Progenitor cell of endocrine pancreas (in vitro differentiated cells): ENCODE results near the gene HTR1D. TPM values are rescaled to one million over a fixed set of nuclear protein-coding genes. Genes with fewer than 3 reads are reported as not detected.
"Not testable (repeated sequence)": the region's sequence is repeated elsewhere in the genome, so short reads cannot be mapped to it uniquely, and the experiment has no call there.

Experiments
- DNase-seq: peaks from one replicate; pipeline ENCODE4 v3.0.0; 2021; ENCODE audit warnings: low spot score; ENCODE audit not compliant: unreplicated experiment
- H3K27ac Mint-ChIP-seq: 2 replicates; pipeline ENCODE4 v1.8.0; 2021; ENCODE audit warnings: mild to moderate bottlenecking, moderate library complexity, mixed read lengths
- H3K27me3 Mint-ChIP-seq: 2 replicates; pipeline ENCODE4 v1.8.0; 2021; ENCODE audit warnings: mixed read lengths
- H3K36me3 Mint-ChIP-seq: 2 replicates; pipeline ENCODE4 v1.8.0; 2022; ENCODE audit warnings: mixed read lengths; ENCODE audit not compliant: insufficient read depth
- H3K4me1 Mint-ChIP-seq: 2 replicates; pipeline ENCODE4 v1.8.0; 2021; ENCODE audit warnings: low read depth, mixed read lengths
- H3K4me3 Mint-ChIP-seq: 2 replicates; pipeline ENCODE4 v1.8.0; 2021; ENCODE audit warnings: low read depth, mild to moderate bottlenecking, moderate library complexity, mixed read lengths
- H3K9me3 Mint-ChIP-seq: 2 replicates; pipeline ENCODE4 v1.8.0; 2021; ENCODE audit warnings: low read depth, mixed read lengths
- long read RNA-seq: library from polyadenylated mRNA; unstranded; transcript quantifications from one replicate; pipeline ENCODE4 v2.0.0, GENCODE V29; 2020
- total RNA-seq: library from RNA; stranded (reverse); gene quantifications from 2 replicates; pipeline ENCODE4 v1.2.1, GENCODE V29; 2021
- TF ChIP-seq, protein P1 (sequence below): fragments of 200-600 bp; sonication (generic); IDR thresholded peaks from one replicate; pipeline ENCODE4 v1.5.0; 2021; ENCODE audit warnings: antibody characterized with exemption, mild to moderate bottlenecking; ENCODE audit not compliant: unreplicated experiment

The HTR1D gene, protein sequence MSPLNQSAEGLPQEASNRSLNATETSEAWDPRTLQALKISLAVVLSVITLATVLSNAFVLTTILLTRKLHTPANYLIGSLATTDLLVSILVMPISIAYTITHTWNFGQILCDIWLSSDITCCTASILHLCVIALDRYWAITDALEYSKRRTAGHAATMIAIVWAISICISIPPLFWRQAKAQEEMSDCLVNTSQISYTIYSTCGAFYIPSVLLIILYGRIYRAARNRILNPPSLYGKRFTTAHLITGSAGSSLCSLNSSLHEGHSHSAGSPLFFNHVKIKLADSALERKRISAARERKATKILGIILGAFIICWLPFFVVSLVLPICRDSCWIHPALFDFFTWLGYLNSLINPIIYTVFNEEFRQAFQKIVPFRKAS
- 0.20 and 0.31 TPM in 2 replicates for total RNA-seq
- long read RNA-seq, partial matches to known transcripts = 0 of 1 reads
- long read RNA-seq, other reads (novel, unspliced or antisense) = 0 of 1 reads

GRCh38 chr1:23217421-23218115 lies at the start of gene HTR1D:
Gene HTR1D (minus strand): TSS chr1:23217502. CDS start chr1:23194219, 23,283 bp downstream.
- H3K36me3 Mint-ChIP-seq = no peaks in the 10 kb centered on the region
- peak; percentile 33 for DNase-seq
- peaks cover 6% of the 10 kb centered on the region for H3K4me1 Mint-ChIP-seq
- H3K4me3 Mint-ChIP-seq = peak within 1 kb of the TSS; percentile 67
- H3K27me3 Mint-ChIP-seq = peaks cover 26% of the 10 kb centered on the region
- H3K9me3 Mint-ChIP-seq = no peaks in the 10 kb centered on the region
- H3K27ac Mint-ChIP-seq = no peak within 1 kb of the TSS
- TF ChIP-seq, protein P1, sequence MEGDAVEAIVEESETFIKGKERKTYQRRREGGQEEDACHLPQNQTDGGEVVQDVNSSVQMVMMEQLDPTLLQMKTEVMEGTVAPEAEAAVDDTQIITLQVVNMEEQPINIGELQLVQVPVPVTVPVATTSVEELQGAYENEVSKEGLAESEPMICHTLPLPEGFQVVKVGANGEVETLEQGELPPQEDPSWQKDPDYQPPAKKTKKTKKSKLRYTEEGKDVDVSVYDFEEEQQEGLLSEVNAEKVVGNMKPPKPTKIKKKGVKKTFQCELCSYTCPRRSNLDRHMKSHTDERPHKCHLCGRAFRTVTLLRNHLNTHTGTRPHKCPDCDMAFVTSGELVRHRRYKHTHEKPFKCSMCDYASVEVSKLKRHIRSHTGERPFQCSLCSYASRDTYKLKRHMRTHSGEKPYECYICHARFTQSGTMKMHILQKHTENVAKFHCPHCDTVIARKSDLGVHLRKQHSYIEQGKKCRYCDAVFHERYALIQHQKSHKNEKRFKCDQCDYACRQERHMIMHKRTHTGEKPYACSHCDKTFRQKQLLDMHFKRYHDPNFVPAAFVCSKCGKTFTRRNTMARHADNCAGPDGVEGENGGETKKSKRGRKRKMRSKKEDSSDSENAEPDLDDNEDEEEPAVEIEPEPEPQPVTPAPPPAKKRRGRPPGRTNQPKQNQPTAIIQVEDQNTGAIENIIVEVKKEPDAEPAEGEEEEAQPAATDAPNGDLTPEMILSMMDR = no peak

DNA sequence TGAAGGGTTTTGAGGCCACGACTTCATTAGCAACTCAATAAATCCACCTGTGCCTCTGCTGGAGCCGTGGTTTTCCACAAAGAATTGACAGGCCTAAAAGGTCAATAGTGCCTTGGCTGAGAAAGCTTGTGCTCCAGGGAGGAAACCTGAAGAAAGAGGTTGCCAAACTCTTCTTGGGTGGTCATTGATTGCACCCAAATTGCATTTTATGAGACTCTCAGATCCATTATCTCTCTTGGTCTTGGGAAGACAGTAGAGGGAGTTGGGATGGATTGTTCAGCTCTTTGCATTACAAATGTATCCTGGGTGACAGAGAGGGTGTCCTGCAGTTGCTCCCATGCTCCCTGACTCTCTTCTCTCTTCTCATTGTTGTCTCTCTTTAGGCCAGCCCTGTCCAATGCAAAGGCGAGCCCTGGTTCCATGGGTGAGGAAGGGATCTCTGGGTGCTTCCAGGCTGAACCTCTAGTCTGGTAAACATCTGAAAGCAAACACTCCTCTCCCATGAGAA lies 46.1 kb upstream of the HTR1D start:
- no peaks in the 10 kb centered on the region for H3K9me3 Mint-ChIP-seq
- H3K4me3 Mint-ChIP-seq = no peak overlapping the region
- peaks cover 3% of the 10 kb centered on the region for H3K4me1 Mint-ChIP-seq
- H3K27me3 Mint-ChIP-seq = no peaks in the 10 kb centered on the region
- no peak overlapping the region for H3K27ac Mint-ChIP-seq
- DNase-seq = no peak
- TF ChIP-seq, protein P1 = no peak
- no peaks in the 10 kb centered on the region for H3K36me3 Mint-ChIP-seq

GRCh38 chr1:23258082-23258481 lies 40.8 kb upstream of the HTR1D start:
- not testable (repeated sequence) for H3K4me3 Mint-ChIP-seq, H3K9me3 Mint-ChIP-seq, H3K36me3 Mint-ChIP-seq, H3K4me1 Mint-ChIP-seq, DNase-seq, H3K27me3 Mint-ChIP-seq
- peak overlapping the region; percentile 67 for H3K27ac Mint-ChIP-seq

GRCh38 chr1:23257371-23257770 lies 40.1 kb upstream of the HTR1D start:
- H3K4me1 Mint-ChIP-seq, H3K36me3 Mint-ChIP-seq, H3K4me3 Mint-ChIP-seq, H3K27ac Mint-ChIP-seq, H3K27me3 Mint-ChIP-seq, DNase-seq, H3K9me3 Mint-ChIP-seq: not testable (repeated sequence)

DNA sequence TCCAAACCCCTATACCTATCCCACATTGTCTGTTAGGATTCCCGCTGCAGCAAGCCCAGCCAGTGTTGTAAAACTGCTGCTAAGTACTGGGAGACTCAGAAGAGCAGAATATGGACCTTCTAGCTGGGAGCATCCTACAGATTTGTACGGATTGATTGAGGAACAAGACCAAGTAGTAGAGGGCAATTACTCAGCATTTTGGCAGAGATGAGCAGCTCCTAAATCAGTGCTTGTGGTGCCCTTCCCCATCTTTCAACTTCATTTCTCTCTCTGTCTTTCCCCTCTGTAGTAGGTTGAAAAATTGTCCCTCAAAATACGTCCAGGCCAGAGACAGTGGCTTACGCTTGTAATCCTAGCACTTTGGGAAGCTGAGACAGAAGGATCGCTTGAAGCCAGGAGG lies 37.3 kb upstream of the HTR1D start:
- DNase-seq = no peak

GRCh38 chr1:23251812-23252211 lies 34.5 kb upstream of the HTR1D start:
- TF ChIP-seq, protein P1 = no peak
- peaks cover 2% of the 10 kb centered on the region for H3K36me3 Mint-ChIP-seq
- DNase-seq = no peak
- H3K27me3 Mint-ChIP-seq = no peaks in the 10 kb centered on the region
- no peak overlapping the region for H3K27ac Mint-ChIP-seq
- peaks cover 11% of the 10 kb centered on the region for H3K9me3 Mint-ChIP-seq
- no peak overlapping the region for H3K4me3 Mint-ChIP-seq
- H3K4me1 Mint-ChIP-seq = no peaks in the 10 kb centered on the region

More for the DNA sequence above, 37.3 kb upstream of the HTR1D start:
- Mint-ChIP-seq H3K4me1 (no peaks in the 10 kb centered on the region), H3K27me3 (no peaks in the 10 kb centered on the region), H3K36me3 (peaks cover 2% of the 10 kb centered on the region), H3K9me3 (peaks cover 10% of the 10 kb centered on the region), H3K4me3 (no peak overlapping the region), H3K27ac (peak overlapping the region; percentile 16)
- TF ChIP-seq, protein P1 = no peak
